ENCODE data around the gene CTNNA3. TPM values are rescaled to one million over a fixed set of nuclear protein-coding genes. Genes with fewer than 3 reads are reported as not detected.

CTNNA3 gene
- total RNA-seq, 4 donors from 2014 or later = 0.04 to 0.19 (median 0.11) TPM

GRCh38 chr10:66811211-66811610 lies 884.8 kb downstream of the CTNNA3 start:
- intact Hi-C loops (cut with DNase I; ENCODE audit: low total_unique reads) = no loop called here
- no peak for TF ChIP-seq CTCF (IDR thresholded peaks at IDR 0.05)
- TF ChIP-seq POLR2A (IDR thresholded peaks at IDR 0.05) = no peak
- H3K4me3 ChIP-seq (ENCODE audit: low read depth, poor library complexity, severe bottlenecking) = no peak overlapping the region
- 88 to 92% methylated on average over 4 of the region's 4 CpGs for WGBS, 2 donors
- no peak for DNase-seq (ENCODE audit: low spot score in 2 of 2)

- H3K4me3 ChIP-seq (ENCODE audit: low read depth, poor library complexity, severe bottlenecking) = no peak overlapping the region
- intact Hi-C loops (cut with DNase I; ENCODE audit: low total_unique reads) = no loop called here
- no peak for TF ChIP-seq POLR2A (IDR thresholded peaks at IDR 0.05)
- TF ChIP-seq CTCF (IDR thresholded peaks at IDR 0.05) = no peak
- no peak for DNase-seq (ENCODE audit: low spot score in 2 of 2)
- WGBS, 2 donors = 88 to 94% methylated on average over 4 of the region's 4 CpGs
These were observed 886.6 kb downstream of the CTNNA3 start for GRCh38 chr10:66809402-66809801.

- 79% methylated on average over 1 of the region's 1 CpG for WGBS, 2 donors
- DNase-seq (ENCODE audit: low spot score in 2 of 2) = no peak
- TF ChIP-seq CTCF (IDR thresholded peaks at IDR 0.05) (no peak), POLR2A (IDR thresholded peaks at IDR 0.05) (no peak)
- intact Hi-C loops (cut with DNase I; ENCODE audit: low total_unique reads) = no loop called here
- H3K4me3 ChIP-seq (ENCODE audit: low read depth, poor library complexity, severe bottlenecking) = no peak overlapping the region
These were observed 890.4 kb downstream of the CTNNA3 start for GRCh38 chr10:66805612-66806011.

GRCh38 chr10:66804962-66805361 lies 891.0 kb downstream of the CTNNA3 start:
- WGBS, 2 donors = 35 to 43% methylated on average over 3 of the region's 3 CpGs
- intact Hi-C loops (cut with DNase I; ENCODE audit: low total_unique reads) = no loop called here
- TF ChIP-seq POLR2A (IDR thresholded peaks at IDR 0.05) (no peak), CTCF (IDR thresholded peaks at IDR 0.05) (no peak)
- no peak overlapping the region for H3K4me3 ChIP-seq (ENCODE audit: low read depth, poor library complexity, severe bottlenecking)
- DNase-seq (ENCODE audit: low spot score in 2 of 2) = no peak

- no peak overlapping the region for H3K4me3 ChIP-seq (ENCODE audit: low read depth, poor library complexity, severe bottlenecking)
- TF ChIP-seq CTCF (IDR thresholded peaks at IDR 0.05) = no peak
- no peak for TF ChIP-seq POLR2A (IDR thresholded peaks at IDR 0.05)
- 46 to 52% methylated on average over 3 of the region's 3 CpGs for WGBS, 2 donors
- intact Hi-C loops (cut with DNase I; ENCODE audit: low total_unique reads) = no loop called here
- DNase-seq (ENCODE audit: low spot score in 2 of 2) = no peak
These were observed 892.8 kb downstream of the CTNNA3 start for GRCh38 chr10:66803174-66803573.

GRCh38 chr10:66799474-66799873 lies 896.5 kb downstream of the CTNNA3 start:
- no peak overlapping the region for H3K4me3 ChIP-seq (ENCODE audit: low read depth, poor library complexity, severe bottlenecking)
- TF ChIP-seq POLR2A (IDR thresholded peaks at IDR 0.05) = no peak
- no peak for TF ChIP-seq CTCF (IDR thresholded peaks at IDR 0.05)
- no peak for DNase-seq (ENCODE audit: low spot score in 2 of 2)
- 52 to 65% methylated on average over 2 of the region's 2 CpGs for WGBS, 2 donors
- intact Hi-C loops (cut with DNase I; ENCODE audit: low total_unique reads) = no loop called here

All from lower leg skin (tissue), 4 donors.